GM19455 (cell line): Measurements from ENCODE around the gene PLCH2.
"Not testable (repeated sequence)": the region's sequence is repeated elsewhere in the genome, so short reads cannot be mapped to it uniquely, and the experiment has no call there.

Experiments
- ATAC-seq: cut with Tn5 transposase; IDR thresholded peaks from one replicate; pipeline ENCODE4 v1.9.1; 2021; ENCODE audit not compliant: unreplicated experiment

PLCH2 gene

GRCh38 chr1:2543543-2544092, 67.5 kb downstream of the PLCH2 start:
- ATAC-seq: no peak

DNA sequence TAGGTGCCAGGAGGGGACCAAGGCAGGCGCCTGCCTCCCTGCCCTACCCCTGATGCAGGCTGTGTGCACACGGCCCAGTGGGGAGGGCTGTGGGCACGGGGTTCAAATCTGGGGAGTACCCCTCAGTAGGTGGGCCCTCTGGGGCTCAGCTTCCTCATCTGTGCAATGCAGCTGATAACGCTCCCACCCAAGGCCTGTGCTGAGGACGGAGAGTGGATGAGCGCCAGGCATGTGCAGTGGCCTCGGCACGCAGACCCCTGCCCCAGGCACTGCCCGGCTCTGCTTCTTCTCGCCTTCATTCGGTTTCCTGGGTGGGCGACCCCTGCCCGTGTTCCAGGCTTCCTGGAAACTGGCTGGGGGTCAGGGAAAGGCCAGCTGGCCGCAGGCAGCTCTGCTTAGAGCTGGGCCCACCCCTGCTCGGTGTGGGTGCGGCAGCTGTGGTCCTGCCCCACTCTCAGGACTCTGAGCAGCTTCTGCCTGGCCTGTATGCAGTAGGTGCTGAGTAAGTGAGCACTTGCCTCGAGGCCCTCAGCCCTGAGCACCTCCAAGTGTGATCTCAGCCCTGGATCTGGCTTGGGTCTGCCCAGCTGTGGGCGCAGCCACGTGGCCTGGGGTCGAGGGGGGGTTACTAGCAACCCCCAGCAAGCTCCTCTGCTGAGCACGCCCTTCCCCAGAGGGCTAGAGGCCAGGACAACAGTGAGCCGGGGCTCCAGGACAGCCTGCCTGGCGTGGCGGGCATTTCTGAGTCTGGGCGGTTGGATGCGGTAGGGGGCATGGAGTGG, 68.2 kb downstream of the PLCH2 start:
- ATAC-seq: no peak

DNA sequence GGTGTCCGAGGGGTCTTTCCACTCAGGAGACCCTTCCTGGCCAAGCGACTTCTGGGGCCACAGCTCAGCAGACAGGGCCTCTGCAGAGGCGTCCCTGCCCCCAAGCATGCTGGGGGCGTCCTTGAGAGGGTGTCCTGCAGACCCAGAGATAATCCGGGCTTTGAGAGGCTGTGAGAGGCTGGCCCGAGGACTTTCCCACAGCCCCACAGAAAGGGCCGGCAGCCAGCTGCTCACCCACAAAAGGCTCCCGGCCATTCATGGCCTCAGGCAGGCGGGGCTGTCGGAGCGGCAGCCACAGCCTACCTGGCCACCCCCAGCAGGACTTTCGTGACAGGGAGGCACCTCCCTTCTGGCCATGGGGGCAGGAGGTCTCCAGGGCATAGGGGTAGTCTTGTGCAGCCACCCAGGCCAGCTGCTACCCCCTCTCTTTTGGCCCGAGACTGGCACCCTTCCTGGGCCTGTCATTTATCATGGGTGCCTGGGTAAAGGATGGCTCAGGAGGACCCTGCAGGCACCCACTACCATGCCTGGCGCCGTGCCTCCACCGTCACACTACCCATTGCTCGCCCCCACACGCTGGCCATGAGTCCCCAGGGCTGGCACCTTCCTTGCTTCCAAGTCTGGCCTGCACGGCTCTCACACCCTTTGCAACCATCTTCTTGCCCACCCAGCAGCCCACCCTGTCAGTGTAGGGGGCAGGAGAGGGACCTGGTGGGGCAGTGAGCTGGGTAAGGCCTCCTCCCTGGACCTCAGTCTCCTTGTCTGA, 69.0 kb downstream of the PLCH2 start:
- no peak for ATAC-seq

GRCh38 chr1:2545754-2546514, 69.8 kb downstream of the PLCH2 start:
- ATAC-seq: peak; percentile 37

DNA sequence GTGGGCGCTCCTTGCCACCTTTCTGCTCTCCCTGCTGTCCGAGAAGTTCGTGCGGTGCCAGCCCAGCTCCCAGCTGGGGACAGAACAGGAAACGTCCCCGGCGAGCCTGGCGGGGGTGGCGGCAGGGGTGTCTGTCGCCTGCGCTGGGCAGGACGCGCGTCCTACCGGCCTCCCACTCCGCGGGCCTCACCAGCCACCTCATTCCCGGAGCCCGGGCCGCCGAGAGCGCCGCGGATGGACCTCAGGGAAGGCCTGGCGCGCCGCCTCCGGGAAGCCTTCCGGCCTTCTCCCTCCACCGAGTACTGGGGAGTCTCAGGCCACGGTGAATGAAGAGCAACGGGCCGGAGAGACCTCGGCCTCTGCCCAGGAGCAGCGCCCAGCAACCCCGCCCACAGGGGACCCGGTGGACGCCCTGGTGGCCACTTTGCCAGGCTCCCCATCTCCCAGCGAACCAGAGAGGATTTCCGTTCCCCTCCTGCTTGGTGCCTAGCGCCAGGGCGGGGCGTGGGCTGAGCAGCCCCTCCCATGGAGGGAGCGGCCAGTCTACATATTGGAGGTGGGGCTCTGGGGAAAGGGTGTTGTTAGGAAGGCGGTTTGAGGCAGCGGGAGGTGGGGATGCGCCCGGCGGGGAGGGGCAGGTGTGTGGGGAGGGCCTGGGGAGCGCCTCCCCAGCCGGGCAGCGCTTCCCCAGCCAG, 70.6 kb downstream of the PLCH2 start:
- ATAC-seq: peak; percentile 32

GRCh38 chr1:2547210-2548067, 71.3 kb downstream of the PLCH2 start:
- no peak for ATAC-seq

DNA sequence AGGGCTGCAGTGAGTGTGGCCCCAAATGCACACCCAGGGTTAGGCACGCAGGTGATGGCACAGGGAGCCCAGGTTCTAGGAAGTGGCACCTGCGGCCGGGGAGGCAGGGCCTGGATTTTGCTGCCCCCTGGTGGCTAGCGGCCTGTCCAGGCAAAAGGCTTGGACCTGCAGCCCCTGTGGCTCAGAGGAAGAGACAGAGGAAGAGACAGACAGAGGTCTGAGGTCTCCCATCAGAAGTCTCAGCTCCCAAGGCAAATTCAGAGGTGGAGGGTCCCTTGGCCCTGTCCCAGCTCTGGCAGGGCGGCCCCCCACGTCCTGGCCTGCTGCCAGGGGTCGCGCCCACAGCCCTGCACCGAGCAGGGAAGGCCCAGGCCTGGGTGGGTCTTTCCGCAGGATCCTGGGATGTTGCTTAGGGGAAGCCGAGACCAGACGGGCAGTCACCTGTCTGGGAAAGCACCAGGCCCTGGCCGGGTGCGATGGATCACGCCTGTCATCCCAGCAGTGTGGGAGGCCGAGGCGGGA, 72.0 kb downstream of the PLCH2 start:
- no peak for ATAC-seq

GRCh38 chr1:2549367-2550029, 73.4 kb downstream of the PLCH2 start:
- not testable (repeated sequence) for ATAC-seq

DNA sequence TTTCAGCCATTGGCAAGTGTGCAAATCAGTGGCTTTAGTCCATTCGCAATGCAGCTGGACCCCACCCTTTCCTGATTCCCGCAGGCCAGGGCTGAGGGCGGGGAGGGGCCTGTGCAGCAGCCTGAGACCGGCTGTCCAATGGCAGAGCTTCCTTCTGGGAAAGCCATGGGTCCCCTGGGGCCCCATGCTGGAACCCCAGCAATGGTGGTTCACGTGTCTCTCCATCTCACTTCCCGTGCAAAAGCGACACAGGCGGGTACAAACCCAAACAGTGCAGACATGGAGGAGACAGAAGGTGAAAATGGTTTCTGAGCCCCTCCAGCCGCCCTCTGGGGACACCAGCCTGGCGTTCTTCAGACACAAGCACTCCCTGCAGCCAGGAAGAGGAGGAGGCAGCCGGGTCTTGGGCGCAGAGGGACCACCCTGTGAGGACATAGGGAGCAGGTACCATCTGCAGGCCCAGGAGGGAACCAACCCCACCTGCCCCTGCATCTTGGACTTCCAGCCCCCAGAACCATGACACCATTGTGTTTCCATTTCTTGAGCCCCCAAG, 74.3 kb downstream of the PLCH2 start:
- not testable (repeated sequence) for ATAC-seq

DNA sequence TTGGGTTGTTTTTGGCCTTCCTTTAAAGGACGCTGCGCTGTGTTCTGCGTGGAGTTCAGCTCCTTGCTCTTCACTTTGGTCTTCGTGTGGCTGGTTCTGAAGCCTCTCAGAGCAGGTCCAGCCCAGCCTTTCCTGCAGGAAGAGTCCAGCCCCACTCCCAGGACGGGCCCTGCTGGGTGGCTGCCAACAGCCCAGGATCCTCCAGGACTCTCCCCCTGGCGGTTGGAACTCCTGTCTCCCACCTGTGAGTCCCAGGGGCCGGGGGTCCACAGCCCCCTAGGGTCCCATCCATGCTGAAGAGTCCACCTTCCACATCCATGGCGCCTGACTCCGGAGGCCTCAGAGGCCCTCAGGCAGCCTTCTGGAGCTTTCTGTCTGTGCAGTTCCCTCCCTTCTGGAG, 75.5 kb downstream of the PLCH2 start:
- not testable (repeated sequence) for ATAC-seq

DNA sequence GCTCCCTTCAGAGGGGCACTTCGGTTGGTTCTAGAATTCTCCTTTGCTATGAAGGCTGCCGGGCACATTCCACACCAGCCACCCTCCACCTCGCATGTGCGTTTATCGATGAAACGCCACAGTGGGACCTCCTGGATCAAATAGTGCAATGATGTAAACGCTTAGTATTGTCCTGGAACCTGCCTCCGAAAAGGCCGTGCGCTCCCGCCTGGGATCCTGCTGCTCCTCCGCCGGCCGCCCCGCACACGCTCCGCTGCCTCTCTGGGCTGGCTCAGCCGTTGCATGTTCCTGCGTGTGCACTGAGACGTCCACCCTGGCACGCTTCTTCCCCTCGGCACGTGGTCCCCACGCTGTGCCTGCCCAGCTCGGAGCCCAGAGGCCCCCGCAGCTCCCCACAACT, 76.1 kb downstream of the PLCH2 start:
- ATAC-seq: no peak

DNA sequence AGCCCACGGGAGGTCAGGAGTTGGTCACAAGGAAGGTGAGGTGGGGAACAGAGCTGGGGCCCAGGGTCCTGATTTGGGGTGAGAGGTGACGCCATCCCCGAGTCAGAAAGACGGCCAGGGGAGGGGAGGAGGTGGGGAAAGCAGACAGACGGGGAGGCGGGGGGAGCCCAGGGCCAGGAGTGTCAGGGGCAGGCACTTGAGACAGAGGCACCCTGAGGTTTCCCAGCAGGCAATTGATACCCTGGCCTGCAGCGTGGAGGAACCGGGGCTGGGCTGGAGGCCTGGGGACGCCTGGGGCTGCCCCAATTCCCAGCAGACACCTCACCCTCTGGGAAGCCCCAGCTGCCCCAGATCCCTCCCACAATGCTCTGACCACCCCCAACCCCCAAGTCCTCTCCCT, 77.0 kb downstream of the PLCH2 start:
- ATAC-seq: not testable (repeated sequence)

- no peak for ATAC-seq
Measured at GRCh38 chr1:2553871-2554620, 78.0 kb downstream of the PLCH2 start.

GRCh38 chr1:2554621-2555387, 78.7 kb downstream of the PLCH2 start:
- no peak for ATAC-seq
